ENCODE data around the gene CDC25B.

CDC25B gene

DNA sequence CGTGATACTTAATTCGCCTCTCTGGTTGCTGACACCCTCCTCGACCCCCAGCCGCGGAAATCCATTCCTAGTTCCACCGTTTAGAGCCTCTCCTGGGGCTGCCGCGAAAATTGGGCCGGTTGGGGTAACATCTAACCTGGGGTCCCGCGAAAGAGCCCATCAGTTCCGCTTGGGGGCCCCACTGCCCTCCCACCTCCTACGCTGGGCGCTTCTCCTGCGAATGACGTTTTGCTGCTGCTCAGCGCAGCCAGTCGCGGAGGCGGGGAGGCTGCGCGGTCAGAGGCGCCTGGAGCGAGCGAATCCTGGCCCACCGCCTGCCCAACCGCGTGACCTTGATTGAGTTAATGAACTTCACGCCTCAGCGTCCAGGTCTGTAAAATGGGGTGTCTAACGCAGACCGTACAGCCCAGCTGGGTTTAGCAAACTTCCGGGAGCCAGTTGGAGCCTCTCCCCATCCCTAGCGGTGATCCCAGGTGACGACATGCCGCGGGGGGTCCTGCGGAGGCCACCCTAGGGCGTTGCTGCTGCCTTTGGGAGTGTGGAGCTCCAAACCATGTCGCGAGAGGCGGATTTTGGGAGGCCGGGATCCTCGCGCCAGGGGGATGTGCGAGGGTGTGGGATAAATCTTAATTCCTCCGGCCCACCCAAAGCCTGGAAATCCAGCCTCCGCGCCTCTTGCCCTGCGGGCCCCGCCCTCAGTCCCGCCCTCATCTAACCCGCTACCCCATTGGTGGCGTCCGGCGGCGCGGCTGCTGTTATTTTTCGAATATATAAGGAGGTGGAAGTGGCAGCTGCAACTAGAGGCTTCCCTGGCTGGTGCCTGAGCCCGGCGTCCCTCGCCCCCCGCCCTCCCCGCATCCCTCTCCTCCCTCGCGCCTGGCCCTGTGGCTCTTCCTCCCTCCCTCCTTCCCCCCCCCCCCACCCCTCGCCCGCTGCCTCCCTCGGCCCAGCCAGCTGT, at the start of gene CDC25B:
TSS of gene CDC25B (plus strand) at position 800 of the 958 bp plus-strand sequence. CDS start 222 bp downstream, outside the sequence.
- peak; percentile 88 for DNase-seq

DNA sequence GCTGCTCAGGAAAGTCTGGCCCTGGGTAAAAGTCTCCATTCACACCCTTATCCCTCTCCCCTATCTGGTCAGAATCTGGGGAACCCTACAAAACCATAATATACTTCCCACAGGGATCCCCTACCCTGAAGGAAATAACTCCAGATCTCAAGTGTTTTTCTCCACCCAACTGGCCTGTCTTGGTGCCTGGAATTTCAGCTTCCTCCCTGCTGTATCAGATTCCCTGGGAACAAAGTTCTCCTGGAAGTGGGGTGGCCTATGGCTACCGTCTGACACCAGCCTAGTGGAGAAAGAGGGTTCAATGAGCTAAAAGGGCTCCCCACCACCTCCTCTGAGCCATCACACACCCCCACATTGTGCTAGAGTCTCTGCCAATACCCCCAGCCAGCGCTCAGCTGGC, 48.6 kb upstream of the CDC25B start:
- DNase-seq: no peak

DNA sequence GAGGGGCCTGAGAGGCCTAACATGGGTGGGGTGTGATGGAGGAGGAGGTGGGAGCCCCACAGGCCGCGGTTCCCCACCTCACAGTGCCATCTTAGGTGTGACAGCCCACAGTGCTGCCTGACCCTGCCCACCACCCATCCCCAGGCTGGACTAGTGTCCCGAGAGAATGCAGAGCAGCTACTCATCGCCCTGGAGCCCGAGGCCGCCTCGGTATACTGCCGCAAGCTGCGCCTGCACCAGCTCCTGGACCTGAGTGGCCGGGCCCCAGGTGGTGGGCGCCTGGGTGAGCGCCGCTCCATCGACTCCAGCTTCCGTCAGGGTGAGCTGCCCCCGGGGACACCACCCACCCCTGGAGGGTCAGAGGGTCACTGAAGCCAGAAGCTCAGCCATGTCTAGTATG, 48.0 kb upstream of the CDC25B start:
- DNase-seq: no peak

DNA sequence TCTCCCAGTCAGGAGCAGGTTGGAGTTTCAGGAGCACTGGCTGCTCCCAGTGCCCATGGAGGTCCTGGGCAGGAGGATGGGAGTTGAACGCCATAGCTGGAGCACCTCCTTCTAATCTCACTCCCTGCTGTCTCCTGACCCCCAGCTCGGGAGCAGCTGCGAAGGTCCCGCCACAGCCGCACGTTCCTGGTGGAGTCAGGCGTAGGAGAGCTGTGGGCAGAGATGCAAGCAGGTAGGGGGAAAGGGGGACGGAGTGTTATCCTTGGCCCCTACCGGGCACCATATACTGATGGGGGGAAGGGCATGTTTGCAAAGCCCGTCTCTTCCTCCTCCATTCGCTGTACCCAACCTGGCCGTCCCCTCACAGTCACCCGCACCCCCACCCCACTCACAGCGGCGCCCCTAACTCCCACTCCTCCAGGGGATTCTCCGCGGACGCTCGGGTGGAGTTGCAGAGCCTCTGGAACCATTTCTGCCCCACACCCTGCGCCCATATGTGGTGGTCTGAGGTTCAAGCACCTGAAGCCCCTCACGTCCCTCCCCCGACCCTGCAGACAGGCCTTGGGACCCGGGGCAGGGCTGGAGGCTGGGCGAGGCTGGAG, 46.9 kb upstream of the CDC25B start:
- no peak for DNase-seq

DNA sequence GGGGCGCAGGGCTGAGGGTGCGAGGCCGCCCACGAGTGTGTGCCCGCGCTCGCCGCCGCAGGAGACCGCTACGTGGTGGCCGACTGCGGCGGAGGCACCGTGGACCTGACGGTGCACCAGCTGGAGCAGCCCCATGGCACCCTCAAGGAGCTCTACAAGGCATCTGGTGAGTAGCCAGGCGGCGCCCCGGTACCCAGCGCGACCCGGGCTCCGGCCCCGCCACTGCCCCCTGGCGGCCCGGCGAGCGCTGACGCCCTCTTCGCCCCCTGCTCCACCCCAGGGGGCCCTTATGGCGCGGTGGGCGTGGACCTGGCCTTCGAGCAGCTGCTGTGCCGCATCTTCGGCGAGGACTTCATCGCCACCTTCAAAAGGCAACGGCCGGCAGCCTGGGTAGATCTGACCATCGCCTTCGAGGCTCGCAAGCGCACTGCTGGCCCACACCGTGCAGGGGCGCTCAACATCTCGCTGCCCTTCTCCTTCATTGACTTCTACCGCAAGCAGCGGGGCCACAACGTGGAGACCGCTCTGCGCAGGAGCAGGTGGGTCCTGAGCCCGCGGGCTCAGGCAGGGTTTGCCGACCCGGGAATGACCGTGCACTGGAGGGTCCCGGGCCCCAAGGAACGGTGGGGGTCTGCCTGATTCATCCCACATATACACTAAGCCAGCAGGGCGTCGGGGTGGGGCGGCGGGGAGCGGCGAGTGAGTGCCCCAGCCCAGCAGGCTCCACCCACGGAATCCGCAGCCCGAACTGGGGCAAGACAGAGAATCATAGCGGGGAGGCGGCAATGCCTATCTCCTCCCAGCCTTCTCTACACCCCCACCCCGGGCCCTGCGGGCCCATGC, 46.2 kb upstream of the CDC25B start:
- peak; percentile 5 for DNase-seq

DNA sequence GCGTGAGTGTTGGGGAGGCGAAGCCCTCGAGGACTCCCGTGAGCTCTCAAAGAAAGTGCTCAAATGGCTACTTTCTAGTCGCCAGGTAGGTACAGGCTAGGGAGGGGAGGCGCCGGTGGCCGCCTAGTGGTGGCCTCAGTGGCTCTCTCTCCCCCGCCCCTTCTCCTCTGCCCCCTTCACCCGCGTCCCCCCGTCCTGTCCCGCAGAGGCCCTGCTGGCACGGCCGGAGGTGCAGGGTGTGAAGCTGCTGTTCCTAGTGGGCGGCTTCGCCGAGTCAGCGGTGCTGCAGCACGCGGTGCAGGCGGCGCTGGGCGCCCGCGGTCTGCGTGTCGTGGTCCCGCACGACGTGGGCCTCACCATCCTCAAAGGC, 44.8 kb upstream of the CDC25B start:
- no peak for DNase-seq

DNA sequence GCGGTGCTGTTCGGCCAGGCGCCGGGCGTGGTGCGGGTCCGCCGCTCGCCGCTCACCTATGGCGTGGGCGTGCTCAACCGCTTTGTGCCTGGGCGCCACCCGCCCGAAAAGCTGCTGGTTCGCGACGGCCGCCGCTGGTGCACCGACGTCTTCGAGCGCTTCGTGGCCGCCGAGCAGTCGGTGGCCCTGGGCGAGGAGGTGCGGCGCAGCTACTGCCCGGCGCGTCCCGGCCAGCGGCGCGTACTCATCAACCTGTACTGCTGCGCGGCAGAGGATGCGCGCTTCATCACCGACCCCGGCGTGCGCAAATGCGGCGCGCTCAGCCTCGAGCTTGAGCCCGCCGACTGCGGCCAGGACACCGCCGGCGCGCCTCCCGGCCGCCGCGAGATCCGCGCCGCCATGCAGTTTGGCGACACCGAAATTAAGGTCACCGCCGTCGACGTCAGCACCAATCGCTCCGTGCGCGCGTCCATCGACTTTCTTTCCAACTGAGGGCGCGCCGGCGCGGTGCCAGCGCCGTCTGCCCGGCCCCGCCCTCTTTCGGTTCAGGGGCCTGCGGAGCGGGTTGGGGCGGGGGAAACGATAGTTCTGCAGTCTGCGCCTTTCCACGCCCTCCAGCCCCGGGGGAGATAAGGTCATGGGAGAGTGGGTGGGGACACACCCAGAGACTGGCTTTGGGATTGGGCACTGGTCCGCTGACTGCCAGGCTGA, 44.3 kb upstream of the CDC25B start:
- DNase-seq: peak; percentile 61

DNA sequence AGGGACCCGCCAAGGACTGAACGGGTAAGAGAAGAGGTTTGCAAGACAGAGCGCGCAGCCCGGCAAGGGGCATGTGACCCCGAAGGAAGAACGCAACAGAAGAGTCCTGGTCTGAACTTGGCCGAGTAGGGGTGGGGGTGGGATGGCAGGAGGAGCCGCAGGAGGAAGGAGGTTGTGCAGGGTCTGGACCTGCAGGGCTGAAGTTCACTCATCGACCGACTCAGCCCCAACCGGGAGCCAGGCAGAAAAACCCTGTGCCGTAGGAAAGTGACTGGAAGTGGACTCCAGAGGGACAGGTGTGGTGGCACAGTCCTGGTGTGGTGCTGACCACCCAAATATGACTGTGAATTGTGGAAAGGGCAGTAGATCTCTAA, 43.7 kb upstream of the CDC25B start:
- DNase-seq: no peak

DNA sequence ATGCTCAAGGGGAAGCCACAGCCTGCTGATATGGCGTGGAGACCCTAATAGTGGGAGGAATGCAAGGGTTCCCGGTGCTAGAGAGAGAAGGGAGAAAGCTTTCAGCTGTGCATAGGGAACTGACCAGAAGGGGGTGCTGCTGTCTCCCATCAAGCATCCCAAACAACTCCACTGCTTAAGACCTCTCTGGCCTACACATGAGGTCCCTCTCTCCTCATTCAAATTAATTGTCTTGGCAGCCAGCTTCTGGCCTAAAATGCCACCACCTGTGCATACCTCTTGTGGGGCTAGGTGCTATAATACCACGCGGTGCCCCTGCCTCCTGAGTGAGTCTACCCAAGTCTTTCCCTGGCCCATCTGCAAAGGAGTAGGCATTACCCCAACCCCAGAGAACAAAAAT, 43.0 kb upstream of the CDC25B start:
- peak; percentile 27 for DNase-seq

DNA sequence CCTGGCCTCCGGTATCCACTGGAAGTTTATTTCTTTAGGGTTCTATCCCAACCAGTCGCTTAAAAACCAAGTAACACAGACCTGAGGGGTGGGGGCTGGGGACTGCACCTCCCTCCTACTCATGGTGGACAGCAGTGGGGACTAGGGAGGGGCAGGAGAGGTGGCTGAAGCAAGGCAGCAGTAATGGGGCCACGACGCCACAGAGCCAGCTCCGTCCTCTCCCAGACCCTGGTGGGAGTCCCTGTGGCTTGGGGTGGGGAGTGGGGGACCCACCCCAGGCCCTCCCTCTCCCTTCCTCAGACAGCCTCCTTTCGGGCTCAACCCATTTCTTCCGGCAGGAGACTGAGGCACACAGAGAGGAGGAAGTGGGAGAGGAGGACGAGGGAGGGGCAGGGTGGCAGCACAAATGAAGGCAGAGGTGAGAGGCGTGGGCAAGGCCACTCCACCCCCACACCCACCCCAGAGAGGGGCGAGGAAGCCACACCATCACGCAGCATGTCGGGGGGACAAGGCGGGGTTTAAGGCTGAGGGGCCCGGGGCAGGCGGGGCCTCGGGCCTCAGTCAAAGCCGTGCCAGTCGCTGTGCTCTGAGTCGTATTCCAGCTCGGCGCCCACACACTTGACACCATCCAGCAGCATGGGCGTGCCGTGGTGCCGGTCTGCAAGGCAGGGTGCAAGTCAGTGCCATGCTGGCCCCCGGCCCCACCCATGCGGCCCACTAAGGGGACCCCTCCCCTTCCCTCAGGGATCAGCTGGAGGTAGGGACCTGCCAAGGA, 42.4 kb upstream of the CDC25B start:
- no peak for DNase-seq

DNA sequence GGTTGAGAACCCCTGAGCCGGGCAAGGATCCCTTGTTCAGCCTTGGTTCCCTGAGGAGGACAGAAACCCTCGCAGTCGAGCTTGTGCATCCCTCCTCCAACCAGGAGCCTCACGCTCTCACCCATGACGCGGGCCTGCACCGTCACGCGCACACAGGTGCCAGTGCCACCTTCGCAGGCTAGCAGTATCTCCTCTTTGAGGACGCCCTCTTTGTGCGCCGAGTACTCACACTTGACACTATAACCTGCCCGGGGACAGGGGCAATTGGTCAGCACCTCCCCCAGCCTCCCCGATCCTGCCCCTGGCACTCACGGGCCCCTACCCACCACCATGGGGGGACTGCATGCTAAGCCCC, 41.9 kb upstream of the CDC25B start:
- DNase-seq: no peak

DNA sequence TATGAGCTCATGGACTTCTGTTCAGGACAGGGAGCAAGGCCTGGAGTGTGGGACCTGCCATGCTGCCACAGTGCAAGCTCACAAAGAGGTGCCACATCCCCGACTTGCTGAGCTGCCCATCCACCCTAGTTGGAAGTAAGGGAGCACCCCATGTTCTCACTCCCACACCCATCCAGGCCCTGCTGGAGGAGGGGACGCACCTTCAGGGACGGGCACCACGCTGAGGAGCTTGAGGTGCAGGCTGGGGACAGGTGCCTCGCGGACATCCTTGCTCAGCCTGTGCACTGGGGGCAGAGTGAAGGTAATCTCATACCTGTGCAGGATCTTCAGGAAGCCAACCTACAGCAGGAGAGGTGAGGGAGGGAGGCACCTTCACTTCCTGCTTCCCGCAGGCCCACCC, 40.8 kb upstream of the CDC25B start:
- no peak for DNase-seq

DNA sequence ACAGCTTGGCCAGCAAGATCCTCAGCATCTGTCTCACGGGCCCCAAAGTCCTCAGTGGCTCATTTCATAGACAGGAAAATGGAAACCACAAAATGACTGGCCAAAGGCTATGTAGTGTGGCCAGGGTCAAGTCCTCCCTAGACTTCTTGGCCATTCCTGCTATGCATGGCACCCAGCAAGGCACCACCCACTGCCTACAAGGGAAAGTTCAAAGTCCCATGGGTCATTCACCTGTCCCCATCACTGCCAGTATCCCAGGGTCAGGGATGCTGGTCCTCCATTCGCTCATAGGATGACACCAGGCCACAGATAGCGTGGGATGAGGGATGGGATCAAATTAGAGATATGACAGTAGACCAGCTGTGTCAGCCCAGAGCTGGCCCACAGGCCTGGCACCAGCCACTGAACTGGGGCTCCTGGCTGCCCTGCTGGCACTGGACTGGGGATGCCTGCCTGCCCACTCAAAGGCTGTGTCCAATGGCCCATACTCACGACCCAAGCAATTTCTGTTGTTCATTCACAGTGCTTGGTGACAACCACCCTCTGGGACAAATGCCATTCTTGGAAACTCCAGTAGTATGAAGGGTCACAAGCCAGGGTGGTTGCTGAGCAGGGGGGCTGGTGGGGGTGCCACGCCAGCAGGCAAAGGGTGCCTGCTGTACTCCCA, 40.2 kb upstream of the CDC25B start:
- no peak for DNase-seq

DNA sequence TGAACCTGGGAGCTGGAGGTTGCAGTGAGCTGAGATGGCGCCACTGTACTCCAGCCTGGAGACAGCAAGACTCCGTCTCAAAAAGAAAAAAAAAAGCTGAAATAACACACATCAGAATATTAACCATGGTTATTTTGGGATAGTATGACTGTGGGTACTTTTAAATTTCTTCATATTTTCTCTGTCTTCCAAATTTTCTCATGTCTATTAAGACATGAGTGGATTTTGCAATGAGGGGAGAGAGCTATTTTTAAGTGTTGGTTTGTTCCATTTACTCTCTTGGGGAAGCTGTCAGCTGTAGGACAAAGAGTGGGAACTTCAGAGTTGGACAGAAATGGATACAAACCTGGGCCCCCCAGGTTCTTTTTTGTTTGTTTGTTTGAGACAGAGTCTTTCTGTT, 38.8 kb upstream of the CDC25B start:
- no peak for DNase-seq

DNA sequence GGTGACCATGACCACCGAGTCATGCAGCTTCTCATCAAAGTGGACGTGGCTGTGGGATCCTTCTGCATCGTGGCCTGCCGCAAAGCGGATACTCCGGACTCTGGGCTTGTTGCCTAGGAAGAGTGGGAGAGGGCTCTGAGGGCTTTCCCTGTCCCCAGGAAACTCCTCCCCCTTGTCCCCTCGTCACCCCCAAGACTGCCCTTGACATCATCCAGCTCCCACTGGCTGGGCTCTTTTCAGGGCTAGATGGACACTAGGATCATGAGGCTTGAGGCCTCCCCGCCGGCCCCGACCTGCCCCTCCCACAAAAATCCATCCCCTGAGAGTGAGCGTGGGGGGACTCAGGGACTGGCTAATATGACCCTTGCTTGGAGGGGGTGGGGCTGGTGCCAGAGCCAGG, 37.5 kb upstream of the CDC25B start:
- no peak for DNase-seq

DNA sequence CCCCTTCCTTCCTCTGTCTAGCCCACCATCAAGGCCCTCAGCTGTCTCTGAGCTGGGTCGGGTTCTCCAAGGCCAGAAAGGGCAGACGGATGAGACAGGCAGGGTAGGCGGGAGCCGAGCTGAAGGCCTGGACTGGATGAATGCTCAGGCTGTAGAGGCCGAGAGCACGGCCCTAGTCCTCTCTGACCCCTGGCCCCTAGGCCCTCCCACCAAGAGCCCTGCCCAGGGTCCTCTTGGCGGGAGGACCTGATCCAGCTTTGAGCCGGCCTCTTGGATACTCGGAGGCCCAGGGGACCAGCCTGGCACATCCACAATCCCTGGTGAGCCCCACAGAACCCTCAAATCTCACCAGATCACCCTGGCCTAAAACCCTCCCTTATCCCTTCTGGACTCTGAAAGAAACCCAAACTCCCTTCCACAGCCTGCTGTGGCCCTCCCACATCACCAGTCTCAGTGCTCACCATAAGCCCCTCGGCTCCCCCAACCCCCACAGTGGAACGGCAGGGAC, 36.7 kb upstream of the CDC25B start:
- no peak for DNase-seq

DNA sequence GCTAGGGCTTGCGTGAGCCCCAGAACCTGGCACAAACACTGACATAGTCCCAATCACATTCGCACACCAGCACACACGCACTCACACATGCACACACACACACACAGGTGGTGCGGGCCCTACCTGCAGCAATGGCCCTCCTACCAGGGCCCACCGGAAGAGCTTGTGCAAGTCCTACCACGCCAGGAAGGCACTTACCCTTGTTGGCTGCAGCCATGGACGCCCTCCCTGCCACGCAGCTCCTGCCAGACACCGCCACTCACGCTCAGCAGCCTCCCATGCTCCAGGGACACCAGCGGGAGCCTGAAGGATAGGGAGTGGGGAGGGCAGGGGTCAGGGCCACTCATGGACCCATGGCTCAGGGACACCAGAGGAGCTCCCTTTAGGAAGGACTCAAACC, 36.2 kb upstream of the CDC25B start:
- no peak for DNase-seq

DNA sequence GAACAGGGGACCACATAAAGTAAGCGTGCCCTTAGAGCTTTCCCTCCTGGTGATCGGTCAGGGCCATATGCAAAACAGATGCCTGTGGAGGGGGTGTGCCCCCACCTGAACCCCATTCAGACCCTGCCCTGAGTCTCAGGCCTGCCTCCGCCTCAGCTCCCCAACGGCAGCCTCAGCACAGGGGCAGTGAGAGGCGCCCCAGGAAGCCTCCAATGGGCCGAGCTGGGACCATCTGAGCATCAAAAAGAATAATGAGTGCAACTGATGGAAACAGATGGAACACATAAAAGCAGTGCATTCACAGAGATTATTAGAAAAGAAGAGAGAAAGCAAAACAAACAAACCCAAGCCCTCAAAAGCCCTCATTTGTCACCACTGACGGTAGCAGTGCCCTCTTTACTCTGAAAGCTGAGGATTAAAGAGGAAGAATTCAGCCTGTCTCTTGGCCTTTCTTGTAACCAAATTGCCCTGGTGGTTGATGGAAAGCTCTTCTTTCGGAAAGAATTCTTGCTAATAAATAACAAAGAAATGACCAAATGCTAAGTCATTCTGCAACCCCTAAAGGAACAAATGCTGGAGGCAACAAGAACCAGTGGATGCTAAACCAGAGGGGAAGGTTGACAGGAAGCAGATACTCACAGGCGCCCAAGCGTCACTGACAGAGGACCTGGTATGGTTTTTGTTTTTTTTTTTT, 35.3 kb upstream of the CDC25B start:
- no peak for DNase-seq

DNA sequence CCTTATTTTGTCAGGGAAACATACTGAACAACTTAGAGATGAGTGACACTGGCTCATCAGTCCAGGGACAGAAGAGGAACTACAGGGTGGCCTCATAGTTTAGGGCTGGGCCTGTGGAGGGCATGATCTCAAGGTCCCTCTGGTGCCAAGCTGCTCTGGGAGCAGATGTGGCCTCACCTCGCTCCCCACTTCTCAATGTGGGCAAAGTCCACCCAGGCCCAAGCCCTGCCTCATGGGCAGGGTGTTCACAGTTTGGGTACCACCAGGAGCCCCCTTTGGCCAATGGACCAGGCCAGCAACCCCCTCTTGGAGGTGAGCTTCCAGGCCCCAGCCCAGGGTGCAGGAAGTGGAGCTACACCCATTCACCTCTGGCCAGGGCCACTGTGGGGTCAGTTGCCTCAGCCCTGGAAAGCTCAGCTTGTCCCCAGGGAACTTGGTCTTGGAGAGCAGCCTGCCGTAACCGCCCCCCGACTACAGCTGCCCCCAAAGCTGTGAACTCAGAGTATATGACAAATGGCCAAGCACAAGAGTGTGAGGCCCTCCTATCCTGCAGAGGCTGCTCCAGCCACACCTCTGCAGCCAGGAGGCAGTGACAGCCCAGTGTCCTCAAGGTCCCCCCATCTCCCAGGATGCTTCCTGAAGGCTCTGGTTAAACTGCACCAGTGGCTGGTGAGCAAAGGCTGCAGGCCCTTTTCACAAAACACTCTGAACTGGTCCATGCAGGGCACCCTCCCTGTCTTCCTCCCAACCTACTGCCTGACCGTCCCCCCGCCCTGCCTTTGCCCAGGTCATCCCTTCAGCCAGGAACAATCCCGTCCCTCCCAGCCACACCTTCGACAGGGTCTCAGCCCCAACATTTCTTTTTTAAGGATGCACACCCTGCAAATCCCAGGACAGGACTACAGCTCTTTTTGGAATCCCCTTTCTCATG, 32.2 kb upstream of the CDC25B start:
- no peak for DNase-seq

DNA sequence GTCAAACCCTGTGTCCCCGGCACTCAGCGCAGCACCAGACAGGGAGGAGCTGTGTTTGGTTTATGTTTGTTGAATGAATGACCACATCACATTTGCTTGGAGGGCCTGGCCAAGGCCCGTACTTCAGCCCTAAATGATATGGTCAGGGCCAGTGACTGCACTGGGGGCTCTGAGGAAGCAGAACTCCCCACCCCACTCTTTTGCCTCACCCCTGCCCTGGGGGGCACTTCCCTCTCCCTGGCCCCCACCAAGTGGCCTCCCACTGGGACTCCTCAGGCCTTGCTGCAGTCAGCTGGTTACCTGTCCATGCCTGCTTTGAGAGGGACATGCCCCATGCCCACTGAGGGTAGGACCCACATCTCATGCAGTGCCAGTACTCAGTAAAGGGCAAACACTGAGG, 31.5 kb upstream of the CDC25B start:
- DNase-seq: no peak

Measured in stimulated activated naive CD4-positive, alpha-beta T cell treated with Interleukin-2 at 50 U/mL for 16 hours (primary cell).